Caco-2 (cell line): ENCODE data around the gene UQCRC2. TPM values are rescaled to one million over a fixed set of nuclear protein-coding genes. Genes with fewer than 3 reads are reported as not detected.

Source experiments
- BruUV-seq: library from RNA; stranded (reverse); fragments of 400-500 nt; replicated peaks from 2 replicates; lab custom pipeline; 2021; lab: Mats Ljungman, UMichigan
- CTCF ChIA-PET: fragments of 300-600 bp; sonication (Branson Sonifier 250); formaldehyde crosslinking; loops from one replicate; lab custom pipeline; 2022; ENCODE audit warnings: antibody characterized with exemption; lab: Charles Lee
- POLR2A ChIA-PET: fragments of 300-600 bp; sonication (Branson Sonifier 250); formaldehyde crosslinking; loops from one replicate; lab custom pipeline; 2022; ENCODE audit warnings: antibody characterized with exemption; lab: Charles Lee
- DNase-seq, 2 experiments: peaks; one replicate each; pipeline versions ENCODE4 v3.0.0 to v3.0.0-alpha.2; 2020 to 2022
- H3K27me3 ChIP-seq: replicated peaks from 2 replicates; pipeline ENCODE4 v1.6.0; 2011; ENCODE audit warnings: low read length; ENCODE audit not compliant: control insufficient read depth, insufficient read depth
- H3K36me3 ChIP-seq: 2 replicates; pipeline ENCODE4 v1.5.1; 2011; ENCODE audit warnings: low read length; ENCODE audit not compliant: control insufficient read depth, insufficient read depth
- H3K4me1 ChIP-seq: fragments of 250-450 bp; sonication (Bioruptor Pico); 2 replicates; pipeline ENCODE4 v1.5.1; 2020; ENCODE audit warnings: mild to moderate bottlenecking
- H3K4me3 ChIP-seq: 2 replicates; pipeline ENCODE4 v1.5.1; 2011; ENCODE audit warnings: low read depth, mild to moderate bottlenecking, control low read depth, low read length
- H3K9me3 ChIP-seq: fragments of 250-450 bp; sonication (Bioruptor Pico); 2 replicates; pipeline ENCODE4 v1.5.1; 2020; ENCODE audit warnings: mild to moderate bottlenecking, moderate library complexity
- H3K27ac Mint-ChIP-seq: one replicate; pipeline ENCODE4 v1.8.0; 2022; ENCODE audit warnings: mixed read lengths; ENCODE audit not compliant: unreplicated experiment
- H3K27me3 Mint-ChIP-seq: one replicate; pipeline ENCODE4 v1.8.0; 2022; ENCODE audit warnings: mixed read lengths; ENCODE audit not compliant: insufficient read depth, unreplicated experiment
- H3K36me3 Mint-ChIP-seq: one replicate; pipeline ENCODE4 v1.8.0; 2022; ENCODE audit warnings: mild to moderate bottlenecking, mixed read lengths; ENCODE audit not compliant: insufficient read depth, unreplicated experiment
- H3K4me1 Mint-ChIP-seq: one replicate; pipeline ENCODE4 v1.8.0; 2022; ENCODE audit warnings: low read depth, mixed read lengths; ENCODE audit not compliant: unreplicated experiment
- H3K4me3 Mint-ChIP-seq: one replicate; pipeline ENCODE4 v1.8.0; 2022; ENCODE audit warnings: mild to moderate bottlenecking, moderate library complexity, mixed read lengths; ENCODE audit not compliant: unreplicated experiment
- H3K9me3 Mint-ChIP-seq: one replicate; pipeline ENCODE4 v1.8.0; 2022; ENCODE audit warnings: mixed read lengths; ENCODE audit not compliant: unreplicated experiment
- intact Hi-C: fragments of 100-400 bp; cut with micrococcal nuclease; formaldehyde crosslinking; loops from one replicate; pipeline ENCODE4 v1.10.0; 2022; ENCODE audit not compliant: unreplicated experiment
- total RNA-seq: library from RNA; stranded (reverse); gene quantifications from 2 replicates; pipeline ENCODE4 v1.2.3, GENCODE V29; 2022
- TF ChIP-seq, protein P1 (sequence below), 2 experiments: fragments of 200-600 bp in 1 of 2; IDR thresholded peaks; 1 replicate in 1 of 2; 2 replicates in 1 of 2; pipeline versions ENCODE4 v1.5.1 to v1.8.0; 2011 to 2022; ENCODE audit warnings: antibody characterized with exemption in 1 of 2, control low read depth in 1 of 2, inconsistent platforms in 1 of 2, low read depth in 1 of 2, low read length in 1 of 2, mild to moderate bottlenecking in 1 of 2, moderate library complexity in 1 of 2; ENCODE audit not compliant: insufficient read depth in 1 of 2, severe bottlenecking in 1 of 2, unreplicated experiment in 1 of 2

UQCRC2 gene
- total RNA-seq, 1 experiment from 2014 or later: 225 TPM

DNA sequence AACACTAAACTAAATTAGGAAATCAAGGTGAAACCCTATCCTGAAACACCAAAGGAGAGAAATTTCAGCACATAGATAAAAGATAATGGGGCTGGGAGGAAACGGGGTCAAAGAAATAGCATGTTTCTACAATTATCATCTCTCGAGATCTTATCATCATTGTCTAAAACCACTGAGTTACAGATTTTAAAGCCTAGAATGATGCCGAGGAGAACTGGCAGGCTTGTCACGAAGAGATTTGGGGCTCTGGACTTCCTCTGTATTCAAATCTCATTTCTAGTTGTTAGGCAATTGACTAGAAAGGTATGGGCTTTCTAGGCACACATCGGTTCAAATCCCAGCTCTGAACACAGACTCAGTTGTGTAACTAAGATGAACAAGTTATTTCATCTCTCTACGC is 38.5 kb downstream of the UQCRC2 start:
- H3K9me3 ChIP-seq: no peaks in the 10 kb centered on the region
- H3K4me1 Mint-ChIP-seq: no peaks in the 10 kb centered on the region
- H3K36me3 ChIP-seq: no peaks in the 10 kb centered on the region
- no peaks in the 10 kb centered on the region for H3K4me1 ChIP-seq
- TF ChIP-seq, protein P1, sequence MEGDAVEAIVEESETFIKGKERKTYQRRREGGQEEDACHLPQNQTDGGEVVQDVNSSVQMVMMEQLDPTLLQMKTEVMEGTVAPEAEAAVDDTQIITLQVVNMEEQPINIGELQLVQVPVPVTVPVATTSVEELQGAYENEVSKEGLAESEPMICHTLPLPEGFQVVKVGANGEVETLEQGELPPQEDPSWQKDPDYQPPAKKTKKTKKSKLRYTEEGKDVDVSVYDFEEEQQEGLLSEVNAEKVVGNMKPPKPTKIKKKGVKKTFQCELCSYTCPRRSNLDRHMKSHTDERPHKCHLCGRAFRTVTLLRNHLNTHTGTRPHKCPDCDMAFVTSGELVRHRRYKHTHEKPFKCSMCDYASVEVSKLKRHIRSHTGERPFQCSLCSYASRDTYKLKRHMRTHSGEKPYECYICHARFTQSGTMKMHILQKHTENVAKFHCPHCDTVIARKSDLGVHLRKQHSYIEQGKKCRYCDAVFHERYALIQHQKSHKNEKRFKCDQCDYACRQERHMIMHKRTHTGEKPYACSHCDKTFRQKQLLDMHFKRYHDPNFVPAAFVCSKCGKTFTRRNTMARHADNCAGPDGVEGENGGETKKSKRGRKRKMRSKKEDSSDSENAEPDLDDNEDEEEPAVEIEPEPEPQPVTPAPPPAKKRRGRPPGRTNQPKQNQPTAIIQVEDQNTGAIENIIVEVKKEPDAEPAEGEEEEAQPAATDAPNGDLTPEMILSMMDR (IDR thresholded peaks at IDR 0.05; ENCODE audit: insufficient read depth in 1 of 2, low read depth in 1 of 2, low read length in 1 of 2, severe bottlenecking in 1 of 2, unreplicated experiment in 1 of 2): no peak
- intact Hi-C loops: no loop called here
- no peaks in the 10 kb centered on the region for H3K27me3 ChIP-seq
- H3K4me3 Mint-ChIP-seq: no peak overlapping the region
- H3K9me3 Mint-ChIP-seq: no peaks in the 10 kb centered on the region
- BruUV-seq: no TSS peak
- no peaks in the 10 kb centered on the region for H3K27me3 Mint-ChIP-seq
- no peak for DNase-seq
- ChIA-PET CTCF (interaction anchor here (1.2 to 1.7 kb wide), 2 partner anchors 107 to 197 kb away, joined by 4 read pairs; no protein-coding TSS in a partner anchor), POLR2A (no interaction called here)
- H3K27ac Mint-ChIP-seq: no peak overlapping the region
- H3K36me3 Mint-ChIP-seq: no peaks in the 10 kb centered on the region
- no peak overlapping the region for H3K4me3 ChIP-seq

DNA sequence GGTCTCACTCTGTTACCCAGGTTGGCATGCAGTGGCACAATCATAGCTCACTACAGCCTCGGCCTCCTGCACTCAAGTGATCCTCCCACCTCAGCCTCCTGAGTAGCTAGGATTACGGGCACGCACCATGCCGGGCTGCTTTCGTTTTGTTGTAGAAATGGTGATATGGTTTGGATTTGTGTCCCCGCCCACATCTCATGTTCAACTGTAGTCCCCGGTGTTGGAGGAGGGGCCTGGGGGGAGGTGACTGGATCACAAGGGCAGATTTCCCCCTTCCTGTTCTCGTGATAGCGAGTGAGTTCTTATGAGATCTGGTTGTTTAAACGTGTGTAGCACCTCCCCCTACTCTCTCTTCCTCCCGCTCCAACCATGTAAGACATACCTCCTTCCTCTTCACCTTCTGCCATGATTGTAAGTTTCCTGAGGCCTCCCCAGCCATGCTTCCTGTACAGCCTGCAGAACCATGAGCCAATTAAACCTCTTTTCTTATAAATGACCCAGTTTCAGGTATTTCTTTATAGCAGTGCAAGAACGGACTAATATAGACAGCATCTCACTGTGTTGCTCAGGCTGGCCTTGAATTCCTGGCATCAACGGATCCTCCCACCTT is 41.8 kb downstream of the UQCRC2 start:
- TF ChIP-seq, protein P1 (IDR thresholded peaks at IDR 0.05; ENCODE audit: insufficient read depth in 1 of 2, low read depth in 1 of 2, low read length in 1 of 2, severe bottlenecking in 1 of 2, unreplicated experiment in 1 of 2): no peak
- Histone ChIP-seq H3K4me1 (peaks cover 14% of the 10 kb centered on the region; the same call in 1 of the 2 replicates), H3K4me3 (no peak overlapping the region), H3K9me3 (no peaks in the 10 kb centered on the region), H3K27me3 (no peaks in the 10 kb centered on the region), H3K36me3 (no peaks in the 10 kb centered on the region)
- Mint-ChIP-seq H3K27ac (no peak overlapping the region), H3K9me3 (no peaks in the 10 kb centered on the region), H3K4me3 (no peak overlapping the region), H3K36me3 (no peaks in the 10 kb centered on the region), H3K27me3 (no peaks in the 10 kb centered on the region), H3K4me1 (peaks cover 7% of the 10 kb centered on the region)
- intact Hi-C loops: loop anchor here (5.0 kb wide), 1 partner anchor 177 kb away; no protein-coding TSS in a partner anchor
- POLR2A ChIA-PET: no interaction called here
- CTCF ChIA-PET: no interaction called here
- no peak for DNase-seq
- no TSS peak for BruUV-seq

DNA sequence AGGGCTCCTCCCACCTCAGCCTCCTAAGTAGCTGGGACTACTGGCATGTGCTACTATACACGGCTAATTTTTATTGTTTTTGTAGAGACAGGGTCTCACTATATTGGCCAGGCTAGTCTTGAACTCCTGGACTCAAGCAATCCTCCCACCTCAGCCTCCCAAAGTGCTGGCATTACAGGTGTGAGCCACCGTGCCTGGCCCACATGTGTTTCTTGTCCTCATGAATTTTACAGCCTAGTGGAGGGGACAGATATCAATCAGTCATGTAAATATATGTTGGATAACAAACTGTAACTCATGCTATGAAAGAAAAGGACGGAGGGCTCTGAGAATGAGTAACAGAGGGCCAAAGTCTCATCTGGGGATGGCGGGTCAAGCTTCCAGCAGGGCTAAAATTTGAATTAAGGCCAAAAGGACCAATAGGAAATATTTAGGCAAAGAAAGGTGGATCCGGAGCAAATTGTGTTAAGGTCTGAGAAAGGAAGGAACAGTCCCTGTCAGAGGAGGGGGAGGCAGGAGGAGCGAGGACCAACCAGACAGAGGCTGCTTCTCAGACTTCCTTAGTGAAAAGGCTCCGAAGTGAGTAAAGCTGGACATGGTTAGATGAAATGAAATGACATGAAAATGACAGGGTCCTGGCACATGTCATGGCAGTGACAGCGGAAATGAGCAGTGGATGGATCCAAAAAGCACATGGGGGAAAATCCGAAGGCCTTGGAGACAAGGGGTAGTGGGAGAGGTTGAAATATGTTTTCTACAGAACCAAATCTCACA is 43.9 kb downstream of the UQCRC2 start:
- H3K4me1 Mint-ChIP-seq: peaks cover 16% of the 10 kb centered on the region
- Histone ChIP-seq H3K4me3 (no peak overlapping the region), H3K27me3 (no peaks in the 10 kb centered on the region), H3K36me3 (no peaks in the 10 kb centered on the region), H3K4me1 (peaks cover 17% of the 10 kb centered on the region), H3K9me3 (no peaks in the 10 kb centered on the region)
- no peaks in the 10 kb centered on the region for H3K27me3 Mint-ChIP-seq
- no TSS peak for BruUV-seq
- CTCF ChIA-PET: interaction anchor here (1.2 to 5.6 kb wide), 3 partner anchors 11 to 102 kb away, joined by 4 to 53 read pairs (median 6); partner anchors contain the start of gene MOSMO
- H3K27ac Mint-ChIP-seq: no peak overlapping the region
- H3K36me3 Mint-ChIP-seq: no peaks in the 10 kb centered on the region
- no peak overlapping the region for H3K4me3 Mint-ChIP-seq
- intact Hi-C loops: loop anchor here (5.0 kb wide), 1 partner anchor 175 kb away; no protein-coding TSS in a partner anchor
- POLR2A ChIA-PET: no interaction called here
- no peaks in the 10 kb centered on the region for H3K9me3 Mint-ChIP-seq
- TF ChIP-seq, protein P1 (IDR thresholded peaks at IDR 0.05; ENCODE audit: insufficient read depth in 1 of 2, low read depth in 1 of 2, low read length in 1 of 2, severe bottlenecking in 1 of 2, unreplicated experiment in 1 of 2): no peak
- DNase-seq: no peak
